IPS-20b (cell line): ENCODE results near the gene HM13.
"Not testable (repeated sequence)": the region's sequence is repeated elsewhere in the genome, so short reads cannot be mapped to it uniquely, and the experiment has no call there.

ENCODE experiments used
- H3K27ac ChIP-seq: one replicate; pipeline ENCODE4 v1.5.1; 2013; ENCODE audit warnings: low read length
- H3K27me3 ChIP-seq: 2 replicates; pipeline ENCODE4 v1.6.1; 2013; ENCODE audit warnings: mild to moderate bottlenecking, low read length, inconsistent platforms; ENCODE audit not compliant: insufficient read depth
- H3K36me3 ChIP-seq: 2 replicates; pipeline ENCODE4 v1.6.1; 2013; ENCODE audit warnings: low read depth, mild to moderate bottlenecking, inconsistent platforms, low read length, moderate library complexity; ENCODE audit not compliant: insufficient read depth
- H3K4me1 ChIP-seq: 2 replicates; pipeline ENCODE4 v1.6.1; 2013; ENCODE audit warnings: mild to moderate bottlenecking, control low read depth, inconsistent platforms, low read length, moderate library complexity; ENCODE audit not compliant: insufficient read depth
- H3K4me3 ChIP-seq: 2 replicates; pipeline ENCODE4 v1.5.1; 2013; ENCODE audit warnings: mild to moderate bottlenecking, low read length, inconsistent platforms
- H3K9ac ChIP-seq: 2 replicates; pipeline ENCODE4 v1.6.1; 2013; ENCODE audit warnings: low read depth, mild to moderate bottlenecking, inconsistent platforms, low read length, moderate library complexity
- H3K9me3 ChIP-seq: 2 replicates; pipeline ENCODE4 v1.6.1; 2013; ENCODE audit warnings: mild to moderate bottlenecking, low read depth, low read length, inconsistent platforms; ENCODE audit not compliant: insufficient read depth

The HM13 gene

GRCh38 chr20:31514154-31515071 lies at the start of gene HM13:
HM13 (plus strand) TSS chr20:31514442; CDS start chr20:31514552, 110 bp downstream.
- Histone ChIP-seq H3K9me3 (no peaks in the 10 kb centered on the region), H3K36me3 (peaks cover 22% of the 10 kb centered on the region), H3K4me1 (peaks cover 12% of the 10 kb centered on the region; the same call in 1 of the 2 replicates), H3K9ac (peak within 1 kb of the TSS; percentile 97), H3K4me3 (peak within 1 kb of the TSS; percentile 97), H3K27me3 (no peaks in the 10 kb centered on the region), H3K27ac (peak within 1 kb of the TSS; percentile 49)

GRCh38 chr20:31470946-31471345 lies 43.3 kb upstream of the HM13 start:
- H3K27ac ChIP-seq, H3K9me3 ChIP-seq, H3K4me3 ChIP-seq, H3K36me3 ChIP-seq, H3K4me1 ChIP-seq, H3K9ac ChIP-seq: not testable (repeated sequence)
- peaks cover 26% of the 10 kb centered on the region for H3K27me3 ChIP-seq

GRCh38 chr20:31472395-31473330 lies 41.6 kb upstream of the HM13 start:
- Histone ChIP-seq H3K27ac (no peak overlapping the region), H3K9me3 (peaks cover 8% of the 10 kb centered on the region), H3K36me3 (no peaks in the 10 kb centered on the region), H3K4me1 (no peaks in the 10 kb centered on the region; the same call in 1 of the 2 replicates), H3K4me3 (no peak overlapping the region), H3K27me3 (peaks cover 43% of the 10 kb centered on the region), H3K9ac (no peak overlapping the region)

GRCh38 chr20:31473331-31474096 lies 40.7 kb upstream of the HM13 start:
- Histone ChIP-seq H3K27ac (no peak overlapping the region), H3K4me1 (no peaks in the 10 kb centered on the region; the same call in 1 of the 2 replicates), H3K9me3 (peaks cover 8% of the 10 kb centered on the region), H3K27me3 (peaks cover 50% of the 10 kb centered on the region), H3K36me3 (no peaks in the 10 kb centered on the region), H3K9ac (no peak overlapping the region), H3K4me3 (no peak overlapping the region)

GRCh38 chr20:31474097-31474436 lies 40.2 kb upstream of the HM13 start:
- peaks cover 8% of the 10 kb centered on the region for H3K9me3 ChIP-seq
- no peak overlapping the region for H3K4me3 ChIP-seq
- peaks cover 51% of the 10 kb centered on the region for H3K27me3 ChIP-seq
- no peak overlapping the region for H3K27ac ChIP-seq
- no peak overlapping the region for H3K9ac ChIP-seq
- no peaks in the 10 kb centered on the region; the same call in 1 of the 2 replicates for H3K4me1 ChIP-seq
- H3K36me3 ChIP-seq: no peaks in the 10 kb centered on the region

GRCh38 chr20:31474758-31475427 lies 39.3 kb upstream of the HM13 start, which contains the start of the genes DEFB124 and REM1:
DEFB124 (minus strand) TSS chr20:31475127; CDS start chr20:31473013, 2,114 bp downstream.
REM1 (plus strand) TSS chr20:31475288; CDS start chr20:31476446, 1,158 bp downstream.
- H3K27ac ChIP-seq: no peak within 1 kb of the TSS
- H3K9ac ChIP-seq: 0 out of 2 replicates have a peak within 1 kb of the TSS, but pooled peaks have one; percentile 32
- H3K27me3 ChIP-seq: peaks cover 51% of the 10 kb centered on the region
- peak within 1 kb of the TSS; percentile 69; the same call in 1 of the 2 replicates for H3K4me3 ChIP-seq
- H3K4me1 ChIP-seq: no peaks in the 10 kb centered on the region; the same call in 1 of the 2 replicates
- H3K9me3 ChIP-seq: peaks cover 8% of the 10 kb centered on the region
- no peaks in the 10 kb centered on the region for H3K36me3 ChIP-seq

- Histone ChIP-seq H3K9ac (no peak overlapping the region), H3K4me3 (peak overlapping the region; percentile 69; the same call in 1 of the 2 replicates), H3K27me3 (peaks cover 51% of the 10 kb centered on the region)
Measured at GRCh38 chr20:31475472-31476293, 38.6 kb upstream of the HM13 start.

GRCh38 chr20:31476294-31476585 lies 38.0 kb upstream of the HM13 start:
- Histone ChIP-seq H3K4me1 (no peaks in the 10 kb centered on the region; the same call in 1 of the 2 replicates), H3K36me3 (no peaks in the 10 kb centered on the region), H3K4me3 (no peak overlapping the region; the same call in 1 of the 2 replicates), H3K9me3 (peaks cover 8% of the 10 kb centered on the region), H3K9ac (no peak overlapping the region), H3K27me3 (peaks cover 51% of the 10 kb centered on the region), H3K27ac (no peak overlapping the region)

More at GRCh38 chr20:31475472-31476293, 38.6 kb upstream of the HM13 start:
- no peaks in the 10 kb centered on the region; the same call in 1 of the 2 replicates for H3K4me1 ChIP-seq
- no peak overlapping the region for H3K27ac ChIP-seq
- H3K36me3 ChIP-seq: no peaks in the 10 kb centered on the region
- H3K9me3 ChIP-seq: peaks cover 8% of the 10 kb centered on the region

GRCh38 chr20:31476643-31477215 lies 37.5 kb upstream of the HM13 start:
- H3K36me3 ChIP-seq: no peaks in the 10 kb centered on the region
- H3K4me3 ChIP-seq: no peak overlapping the region
- peaks cover 8% of the 10 kb centered on the region for H3K9me3 ChIP-seq
- H3K27ac ChIP-seq: no peak overlapping the region
- H3K4me1 ChIP-seq: no peaks in the 10 kb centered on the region; the same call in 1 of the 2 replicates
- H3K9ac ChIP-seq: no peak overlapping the region
- peaks cover 51% of the 10 kb centered on the region for H3K27me3 ChIP-seq

- H3K4me1 ChIP-seq: no peaks in the 10 kb centered on the region
- no peak overlapping the region for H3K9ac ChIP-seq
- H3K9me3 ChIP-seq: no peaks in the 10 kb centered on the region
- H3K4me3 ChIP-seq: no peak overlapping the region
- H3K27me3 ChIP-seq: peaks cover 26% of the 10 kb centered on the region
- no peaks in the 10 kb centered on the region for H3K36me3 ChIP-seq
- no peak overlapping the region for H3K27ac ChIP-seq
Measured at GRCh38 chr20:31484001-31484400, 30.2 kb upstream of the HM13 start.
